Measurements from ENCODE around the gene FBXW2.

GRCh38 chr9:120839146-120839545 is 45.9 kb upstream of the FBXW2 start:
- no peak for TF ChIP-seq CTCF (IDR thresholded peaks at IDR 0.05)
- no peak for TF ChIP-seq EZH2 (IDR thresholded peaks at IDR 0.05; ENCODE audit: borderline replicate concordance, insufficient read depth, low read depth, low read length, poor library complexity, severe bottlenecking)
